AG04450 (cell line): ENCODE measurements around the gene LZIC. TPM values are rescaled to one million over a fixed set of nuclear protein-coding genes. Genes with fewer than 3 reads are reported as not detected.
A peak's percentile ranks its signal among the peaks of the same experiment; 100 is the strongest.

ENCODE experiments used
- CTCF ChIA-PET: fragments of 300-600, 350-600 bp; formaldehyde crosslinking; extraction: SDS; loops from one replicate; lab custom pipeline; 2022; ENCODE audit warnings: antibody characterized with exemption, inconsistent platforms; lab: Charles Lee
- POLR2A ChIA-PET: fragments of 350-600 bp; formaldehyde crosslinking; extraction: SDS; loops from one replicate; lab custom pipeline; 2021; ENCODE audit warnings: antibody characterized with exemption, inconsistent platforms; lab: Yijun Ruan, JAX
- DNase-seq: peaks from one replicate; pipeline ENCODE4 v3.0.0-alpha.2; 2011; ENCODE audit warnings: low read depth, low spot score
- H3K27ac ChIP-seq: one replicate; pipeline ENCODE4 v1.5.1; 2012; ENCODE audit warnings: low read depth, low read length, control low read depth
- H3K27me3 ChIP-seq: one replicate; pipeline ENCODE4 v1.6.0; 2012; ENCODE audit warnings: low read length; ENCODE audit not compliant: control insufficient read depth, insufficient read depth
- H3K4me3 ChIP-seq: 2 replicates; pipeline ENCODE4 v1.5.1; 2011; ENCODE audit warnings: mild to moderate bottlenecking, low read depth, low read length, control low read depth
- H3K9me3 ChIP-seq: 2 replicates; pipeline ENCODE4 v1.5.1; 2012; ENCODE audit warnings: low read length; ENCODE audit not compliant: control insufficient read depth, insufficient read depth
- polyA minus RNA-seq: library from RNA; depleted of rRNA, polyadenylated mRNA; stranded (reverse); fragments of >200 nt; gene quantifications from 2 replicates; pipeline ENCODE4 v1.2.3, GENCODE V29; 2011; rRNA and poly(A)+ RNA removed
- polyA plus RNA-seq: library from polyadenylated mRNA; depleted of rRNA; stranded (reverse); fragments of >200 nt; gene quantifications from 2 replicates; pipeline ENCODE4 v1.2.3, GENCODE V29; 2011; rRNA removed
- TF ChIP-seq, protein P1 (sequence below): IDR thresholded peaks from 2 replicates; pipeline ENCODE4 v1.5.1; 2011; ENCODE audit warnings: low read depth, low read length, control low read depth, inconsistent platforms

Gene LZIC
- polyA plus RNA-seq, result 21.6 and 29.7 TPM in 2 replicates
- polyA minus RNA-seq, result 10.2 and 18.0 TPM in 2 replicates

- ChIA-PET POLR2A (interaction anchor here (0.6 to 1.6 kb wide), 8 partner anchors 32 to 434 kb away, joined by 3 to 11 read pairs (median 4); no protein-coding TSS in a partner anchor), CTCF (interaction anchor here (0.6 to 3.7 kb wide), 12 partner anchors 21 to 434 kb away, joined by 3 to 73 read pairs (median 3); partner anchors contain the start of gene KIF1B)
- H3K9me3 ChIP-seq, result no peaks in the 10 kb centered on the region
- peak; percentile 86 for DNase-seq
- no peaks in the 10 kb centered on the region for H3K27me3 ChIP-seq
- TF ChIP-seq, protein P1, sequence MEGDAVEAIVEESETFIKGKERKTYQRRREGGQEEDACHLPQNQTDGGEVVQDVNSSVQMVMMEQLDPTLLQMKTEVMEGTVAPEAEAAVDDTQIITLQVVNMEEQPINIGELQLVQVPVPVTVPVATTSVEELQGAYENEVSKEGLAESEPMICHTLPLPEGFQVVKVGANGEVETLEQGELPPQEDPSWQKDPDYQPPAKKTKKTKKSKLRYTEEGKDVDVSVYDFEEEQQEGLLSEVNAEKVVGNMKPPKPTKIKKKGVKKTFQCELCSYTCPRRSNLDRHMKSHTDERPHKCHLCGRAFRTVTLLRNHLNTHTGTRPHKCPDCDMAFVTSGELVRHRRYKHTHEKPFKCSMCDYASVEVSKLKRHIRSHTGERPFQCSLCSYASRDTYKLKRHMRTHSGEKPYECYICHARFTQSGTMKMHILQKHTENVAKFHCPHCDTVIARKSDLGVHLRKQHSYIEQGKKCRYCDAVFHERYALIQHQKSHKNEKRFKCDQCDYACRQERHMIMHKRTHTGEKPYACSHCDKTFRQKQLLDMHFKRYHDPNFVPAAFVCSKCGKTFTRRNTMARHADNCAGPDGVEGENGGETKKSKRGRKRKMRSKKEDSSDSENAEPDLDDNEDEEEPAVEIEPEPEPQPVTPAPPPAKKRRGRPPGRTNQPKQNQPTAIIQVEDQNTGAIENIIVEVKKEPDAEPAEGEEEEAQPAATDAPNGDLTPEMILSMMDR, result no peak
- H3K4me3 ChIP-seq, result peak within 1 kb of the TSS; percentile 90
- H3K27ac ChIP-seq, result peak within 1 kb of the TSS; percentile 90
Measured at GRCh38 chr1:9942939-9943788, at the start of gene LZIC, which contains the start of gene NMNAT1. Gene LZIC, minus strand, starts transcription at chr1:9943391. Its CDS starts 6,772 bp downstream, at chr1:9936619. Gene NMNAT1, plus strand, starts transcription at chr1:9943475. Its CDS starts 28,599 bp downstream, at chr1:9972074.

- Histone ChIP-seq H3K4me3 (no peak overlapping the region), H3K27ac (no peak overlapping the region), H3K27me3 (peaks cover 14% of the 10 kb centered on the region), H3K9me3 (no peaks in the 10 kb centered on the region; the same call in 1 of the 2 replicates)
- ChIA-PET CTCF (interaction anchor here (0.6 kb wide), 1 partner anchor 42 kb away, joined by 7 read pairs; no protein-coding TSS in a partner anchor), POLR2A (no interaction called here)
- TF ChIP-seq, protein P1, result no peak
- DNase-seq, result no peak
Measured at GRCh38 chr1:9992910-9993309, 49.7 kb upstream of the LZIC start.

DNA sequence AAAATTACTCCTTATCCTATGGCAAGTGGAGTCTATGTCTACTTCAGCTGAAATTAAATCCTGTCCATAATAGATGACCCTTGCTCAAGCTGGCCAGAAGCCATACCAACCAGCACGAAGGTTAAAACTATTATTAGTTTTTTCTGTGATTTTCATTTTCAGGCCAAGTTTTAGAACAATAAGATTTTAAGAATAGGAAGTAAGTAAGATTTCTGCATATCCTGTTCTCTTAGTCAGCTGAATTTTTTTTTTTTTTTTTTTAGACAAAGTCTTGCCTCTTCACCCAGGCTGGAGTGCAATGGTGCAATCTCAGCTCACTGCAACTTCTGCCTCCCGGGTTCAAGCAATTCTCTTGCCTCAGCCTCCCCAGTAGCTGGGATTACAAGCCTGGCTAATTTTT is 47.8 kb upstream of the LZIC start:
- no peak for DNase-seq
- H3K9me3 ChIP-seq, result no peaks in the 10 kb centered on the region; the same call in 1 of the 2 replicates
- peaks cover 3% of the 10 kb centered on the region for H3K27me3 ChIP-seq
- TF ChIP-seq, protein P1, result no peak
- POLR2A ChIA-PET, result no interaction called here
- CTCF ChIA-PET, result interaction anchor here (0.8 kb wide), 1 partner anchor 41 kb away, joined by 3 read pairs; no protein-coding TSS in a partner anchor
- no peak overlapping the region for H3K4me3 ChIP-seq
- H3K27ac ChIP-seq, result no peak overlapping the region

DNA sequence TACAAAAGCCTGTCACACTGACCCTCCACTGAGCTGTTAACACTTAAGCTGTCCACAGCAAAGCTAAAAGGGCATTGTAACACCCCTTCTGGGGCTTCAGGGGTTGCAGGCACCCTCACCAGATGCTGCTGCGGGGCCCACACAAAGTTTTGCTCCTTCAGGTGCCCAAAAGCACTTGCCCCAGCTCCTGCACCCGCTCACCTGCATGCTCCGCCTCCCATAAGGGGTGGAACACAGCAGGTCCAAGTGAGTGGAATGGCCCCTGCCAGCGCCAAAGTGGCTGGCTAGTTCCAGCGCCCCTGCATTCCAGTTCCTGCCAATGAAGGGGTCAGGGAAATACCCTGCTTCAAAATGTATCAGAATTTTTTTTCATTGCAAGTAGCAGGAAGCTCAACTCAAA is 46.6 kb upstream of the LZIC start:
- TF ChIP-seq, protein P1, result no peak
- POLR2A ChIA-PET, result no interaction called here
- CTCF ChIA-PET, result interaction anchor here (1.5 kb wide), 1 partner anchor 39 kb away, joined by 9 read pairs; no protein-coding TSS in a partner anchor

More for the DNA sequence above, 46.6 kb upstream of the LZIC start:
- DNase-seq, result no peak
- Histone ChIP-seq H3K4me3 (no peak overlapping the region), H3K27ac (no peak overlapping the region), H3K27me3 (peaks cover 3% of the 10 kb centered on the region), H3K9me3 (no peaks in the 10 kb centered on the region)
